IMR-90 (cell line): ENCODE data around the gene SLC22A24. TPM values are rescaled to one million over a fixed set of nuclear protein-coding genes. Genes with fewer than 3 reads are reported as not detected.

Source experiments
- ATAC-seq: fragments of 200-7000 bp; cut with Tn5 transposase; 2 replicates; pipeline ENCODE4 v1.9.1; 2020; ENCODE audit warnings: low read depth, mild to moderate bottlenecking, moderate library complexity
- BruUV-seq: library from RNA; stranded (reverse); fragments of 400-500 nt; replicated peaks from 2 replicates; lab custom pipeline; 2021; lab: Mats Ljungman, UMichigan
- CTCF ChIA-PET: fragments of 300-600 bp; formaldehyde crosslinking; extraction: SDS; loops from one replicate; lab custom pipeline; 2021; ENCODE audit warnings: antibody characterized with exemption; lab: Yijun Ruan, JAX
- POLR2A ChIA-PET: fragments of 300-600 bp; sonication (Branson Sonifier 250); formaldehyde crosslinking; loops from one replicate; lab custom pipeline; 2022; ENCODE audit warnings: antibody characterized with exemption; ENCODE audit not compliant: unreplicated experiment; lab: Charles Lee
- DNase-seq: peaks from one replicate; pipeline ENCODE4 v3.0.0; 2013
- H2AFZ ChIP-seq: replicated peaks from 2 replicates; pipeline ENCODE3; 2013; ENCODE audit warnings: low read length, mild to moderate bottlenecking; ENCODE audit not compliant: poor library complexity
- H2AK5ac ChIP-seq: 2 replicates; pipeline ENCODE4 v1.6.1; 2013; ENCODE audit warnings: low read depth, low read length, inconsistent platforms
- H2AK9ac ChIP-seq: replicated peaks from 2 replicates; pipeline ENCODE3; 2013; ENCODE audit warnings: mild to moderate bottlenecking, low read depth, low read length, moderate library complexity; ENCODE audit not compliant: poor library complexity
- H2BK120ac ChIP-seq: 2 replicates; pipeline ENCODE4 v1.6.1; 2013; ENCODE audit warnings: low read depth, low read length, inconsistent platforms
- H2BK15ac ChIP-seq: 3 replicates; pipeline ENCODE4 v1.6.1; 2013; ENCODE audit warnings: low read depth, low read length, inconsistent platforms
- H2BK20ac ChIP-seq: 2 replicates; pipeline ENCODE4 v1.6.1; 2013; ENCODE audit warnings: low read depth, mild to moderate bottlenecking, inconsistent platforms, low read length, moderate library complexity
- H2BK5ac ChIP-seq: 2 replicates; pipeline ENCODE4 v1.6.1; 2013; ENCODE audit warnings: mild to moderate bottlenecking, low read depth, low read length, inconsistent platforms; ENCODE audit not compliant: poor library complexity, severe bottlenecking
- H3K14ac ChIP-seq: replicated peaks from 2 replicates; pipeline ENCODE4 v1.6.1; 2013; ENCODE audit warnings: low read depth, low read length, inconsistent platforms
- H3K18ac ChIP-seq: 2 replicates; pipeline ENCODE4 v1.6.1; 2013; ENCODE audit warnings: low read depth, low read length, control low read depth
- H3K23ac ChIP-seq: 2 replicates; pipeline ENCODE4 v1.6.1; 2013; ENCODE audit warnings: low read depth, low read length, inconsistent platforms
- H3K27ac ChIP-seq: 2 replicates; pipeline ENCODE4 v1.5.1; 2013; ENCODE audit warnings: mild to moderate bottlenecking, control low read depth, low read length; ENCODE audit not compliant: insufficient read depth
- H3K27me3 ChIP-seq: 2 replicates; pipeline ENCODE4 v1.6.1; 2013; ENCODE audit warnings: low read length; ENCODE audit not compliant: control insufficient read depth, insufficient read depth
- H3K36me3 ChIP-seq: 2 replicates; pipeline ENCODE4 v1.6.1; 2013; ENCODE audit warnings: low read length, mixed read lengths; ENCODE audit not compliant: control insufficient read depth, insufficient read depth
- H3K4ac ChIP-seq: 2 replicates; pipeline ENCODE4 v1.6.1; 2013; ENCODE audit warnings: low read depth, low read length, inconsistent platforms
- H3K4me1 ChIP-seq: 2 replicates; pipeline ENCODE4 v1.6.1; 2013; ENCODE audit warnings: low read length, mixed read lengths; ENCODE audit not compliant: control insufficient read depth, insufficient read depth
- H3K4me2 ChIP-seq: 2 replicates; pipeline ENCODE4 v1.6.1; 2013; ENCODE audit warnings: low read depth, mild to moderate bottlenecking, control low read depth, low read length, moderate library complexity
- H3K4me3 ChIP-seq: 2 replicates; pipeline ENCODE4 v1.5.1; 2013; ENCODE audit warnings: low read depth, mild to moderate bottlenecking, control low read depth, low read length, moderate library complexity; ENCODE audit not compliant: insufficient read depth
- H3K56ac ChIP-seq: 2 replicates; pipeline ENCODE4 v1.6.1; 2013; ENCODE audit warnings: low read length, inconsistent platforms; ENCODE audit not compliant: insufficient read depth; ENCODE audit errors: extremely low read depth
- H3K79me1 ChIP-seq, 2 experiments: 2 replicates each; pipeline ENCODE4 v1.6.1; 2013; ENCODE audit warnings: low read length in 2 of 2, inconsistent platforms in 1 of 2, low read depth in 1 of 2
- H3K9ac ChIP-seq: 2 replicates; pipeline ENCODE4 v1.6.1; 2013; ENCODE audit warnings: low read depth, low read length, control low read depth
- H3K9me1 ChIP-seq: 2 replicates; pipeline ENCODE4 v1.6.1; 2013; ENCODE audit warnings: low read length, inconsistent platforms; ENCODE audit not compliant: insufficient read depth
- H3K9me3 ChIP-seq: 2 replicates; pipeline ENCODE4 v1.6.1; 2013; ENCODE audit warnings: low read length; ENCODE audit not compliant: control insufficient read depth, insufficient read depth
- H4K20me1 ChIP-seq: 2 replicates; pipeline ENCODE4 v1.6.1; 2013; ENCODE audit warnings: low read length, inconsistent platforms; ENCODE audit not compliant: insufficient read depth
- H4K5ac ChIP-seq: 2 replicates; pipeline ENCODE4 v1.6.1; 2013; ENCODE audit warnings: mild to moderate bottlenecking, low read depth, low read length, control low read depth
- H4K8ac ChIP-seq, 2 experiments: 2 replicates each; pipeline ENCODE4 v1.6.1; 2013; ENCODE audit warnings: low read depth in 2 of 2, low read length in 2 of 2, control low read depth in 1 of 2, inconsistent platforms in 1 of 2
- H4K91ac ChIP-seq: 2 replicates; pipeline ENCODE4 v1.6.1; 2013; ENCODE audit warnings: low read depth, low read length, inconsistent platforms; ENCODE audit not compliant: insufficient read depth
- BHLHE40 ChIP-seq: fragments of 150-350 bp; IDR thresholded peaks from 2 replicates; pipeline ENCODE4 v1.6.1; 2016; ENCODE audit warnings: mild to moderate bottlenecking, low read depth, low read length
- CEBPB ChIP-seq: IDR thresholded peaks from 2 replicates; pipeline ENCODE4 v1.6.1; 2012; ENCODE audit warnings: low read depth, low read length, improper control_type of control experiment
- CHD1 ChIP-seq: IDR thresholded peaks from 2 replicates; pipeline ENCODE4 v1.6.1; 2012; ENCODE audit warnings: low read depth, low read length, improper control_type of control experiment
- CTCF ChIP-seq: conservative IDR thresholded peaks from 2 replicates; pipeline ENCODE4 v1.5.1; 2012; ENCODE audit warnings: mild to moderate bottlenecking, low read depth, low read length, improper control_type of control experiment
- ELK1 ChIP-seq: fragments of 150-350 bp; IDR thresholded peaks from 2 replicates; pipeline ENCODE4 v1.6.1; 2016; ENCODE audit warnings: low read depth, mild to moderate bottlenecking, low read length, moderate library complexity, borderline replicate concordance
- FOS ChIP-seq: fragments of 150-350 bp; IDR thresholded peaks from 2 replicates; pipeline ENCODE4 v1.6.1; 2016; ENCODE audit warnings: low read depth, low read length
- MAFK ChIP-seq: IDR thresholded peaks from 2 replicates; pipeline ENCODE4 v1.6.1; 2012; ENCODE audit warnings: low read depth, low read length, improper control_type of control experiment
- MAZ ChIP-seq: IDR thresholded peaks from 2 replicates; pipeline ENCODE4 v1.6.1; 2012; ENCODE audit warnings: low read depth, mild to moderate bottlenecking, low read length, improper control_type of control experiment, moderate library complexity, borderline replicate concordance
- MXI1 ChIP-seq: IDR thresholded peaks from 2 replicates; pipeline ENCODE4 v1.6.1; 2012; ENCODE audit warnings: low read depth, mild to moderate bottlenecking, low read length, moderate library complexity, borderline replicate concordance
- NFE2L2 ChIP-seq: fragments of 150-350 bp; IDR thresholded peaks from 2 replicates; pipeline ENCODE4 v1.6.1; 2016; ENCODE audit warnings: low read depth, mild to moderate bottlenecking, low read length
- POLR2A ChIP-seq: IDR thresholded peaks from 2 replicates; pipeline ENCODE4 v1.6.1; 2012; ENCODE audit warnings: mild to moderate bottlenecking, low read depth, low read length
- RAD21 ChIP-seq: IDR thresholded peaks from 2 replicates; pipeline ENCODE4 v1.6.1; 2012; ENCODE audit warnings: low read length, improper control_type of control experiment
- RCOR1 ChIP-seq: IDR thresholded peaks from 2 replicates; pipeline ENCODE4 v1.6.1; 2012; ENCODE audit warnings: mild to moderate bottlenecking, low read length, improper control_type of control experiment; ENCODE audit not compliant: insufficient replicate concordance
- RFX5 ChIP-seq: IDR thresholded peaks from 2 replicates; pipeline ENCODE4 v1.8.0; 2012; ENCODE audit warnings: low read depth, mild to moderate bottlenecking, low read length, moderate library complexity
- SMC3 ChIP-seq: fragments of 150-350 bp; IDR thresholded peaks from 2 replicates; pipeline ENCODE4 v1.6.1; 2016; ENCODE audit warnings: low read depth, mild to moderate bottlenecking, antibody characterized with exemption, low read length, moderate library complexity
- USF2 ChIP-seq: fragments of 150-350 bp; IDR thresholded peaks from 2 replicates; pipeline ENCODE4 v1.6.1; 2017; ENCODE audit warnings: mild to moderate bottlenecking, antibody characterized with exemption, low read length, low read depth
- WGBS, 2 experiments: methylation state at CpG; one replicate each; pipeline versions ENCODE4 v1.1.5 to v1.1.7; 2013; ENCODE audit warnings: missing lambda C conversion rate in 2 of 2; ENCODE audit not compliant: insufficient read length in 1 of 2; ENCODE audit errors: extremely low coverage in 2 of 2; 5-methylcytosine and 5-hydroxymethylcytosine counted together
- dilution Hi-C: fragments of 300-500 bp; cut with HindIII; formaldehyde crosslinking; loops from one replicate; pipeline ENCODE4 v1.14.3; 2018; ENCODE audit warnings: low sequenced_read_pairs; ENCODE audit not compliant: unreplicated experiment
- in situ Hi-C: fragments of 300-500 bp; cut with MboI; formaldehyde crosslinking; loops from 3 replicates; pipeline ENCODE4 v1.14.3; 2019; ENCODE audit warnings: low sequenced_read_pairs, inconsistent platforms, mixed read lengths
- intact Hi-C: fragments of 100-400 bp; cut with micrococcal nuclease; formaldehyde crosslinking; loops from 2 replicates; pipeline ENCODE4 v1.10.0; 2022
- polyA plus RNA-seq, 3 experiments: library from polyadenylated mRNA; depleted of rRNA; stranded (reverse); fragments of >200 nt; gene quantifications; 2 replicates each; pipeline ENCODE4 v1.2.3, GENCODE V29; 2012; ENCODE audit warnings: low replicate concordance in 1 of 3
- total RNA-seq: library from RNA; depleted of rRNA; stranded (reverse); fragments of >200 nt; gene quantifications from 2 replicates; pipeline ENCODE4 v1.2.3, GENCODE V29; 2012

The SLC22A24 gene
- total and polyA plus RNA-seq, 2 of the 4 experiments (the other 2 are of a cell fraction): not detected

DNA sequence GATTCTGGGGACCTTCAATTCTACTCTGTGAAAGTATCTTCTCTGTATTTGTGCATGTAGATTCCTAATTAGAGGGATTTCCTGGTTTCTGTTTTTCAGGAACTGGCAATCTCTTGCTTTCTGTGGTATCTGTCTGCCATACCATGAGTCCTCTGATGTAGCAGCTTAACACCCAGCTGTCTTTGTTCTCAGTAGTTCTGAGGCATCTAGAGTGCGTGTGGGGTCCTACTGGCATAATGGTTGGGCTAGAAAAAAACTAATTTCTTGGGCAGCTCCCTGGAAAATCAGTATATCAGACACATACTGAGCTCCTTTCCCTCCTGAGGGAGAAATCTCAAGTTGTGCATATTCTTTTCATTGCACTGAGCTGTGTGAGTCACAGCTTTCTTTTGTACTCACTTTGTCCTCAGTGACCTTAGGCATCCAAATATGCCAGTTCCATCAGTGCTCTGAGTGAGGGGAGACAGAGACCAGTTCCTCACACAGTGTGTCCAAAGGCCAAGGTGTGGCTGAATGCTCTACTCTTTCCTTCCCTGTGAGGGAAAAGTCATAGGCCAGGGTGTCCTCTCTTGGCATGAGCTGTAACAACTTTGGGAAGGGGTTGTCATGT is 35.5 kb upstream of the SLC22A24 start:
- no peaks in the 10 kb centered on the region for H3K27me3 ChIP-seq
- in situ Hi-C loops: no loop called here
- H3K9ac ChIP-seq: no peak overlapping the region
- ChIA-PET CTCF (no interaction called here), POLR2A (no interaction called here)
- H3K4me2 ChIP-seq: no peak overlapping the region
- no peak overlapping the region for H2BK120ac ChIP-seq
- no peak overlapping the region for H3K23ac ChIP-seq
- H2BK15ac ChIP-seq: no peak overlapping the region
- no peaks in the 10 kb centered on the region for H3K79me1 ChIP-seq
- H2BK5ac ChIP-seq: no peak overlapping the region
- no peak overlapping the region for H3K14ac ChIP-seq
- H2AK5ac ChIP-seq: no peak overlapping the region
- no peak overlapping the region for H4K8ac ChIP-seq
- DNase-seq: no peak
- no peaks in the 10 kb centered on the region for H3K9me3 ChIP-seq
- no peak overlapping the region for H3K56ac ChIP-seq
- H2BK20ac ChIP-seq: no peak overlapping the region
- dilution Hi-C loops: no loop called here
- no peak overlapping the region for H3K18ac ChIP-seq
- no peak overlapping the region for H3K4ac ChIP-seq
- no peak for ATAC-seq
- BruUV-seq: no TSS peak
- H3K36me3 ChIP-seq: no peaks in the 10 kb centered on the region
- H3K27ac ChIP-seq: no peak overlapping the region
- H2AK9ac ChIP-seq: no peak overlapping the region
- no peak overlapping the region for H4K91ac ChIP-seq
- intact Hi-C loops: no loop called here
- H2AFZ ChIP-seq: no peak overlapping the region
- H4K20me1 ChIP-seq: no peaks in the 10 kb centered on the region
- no peak overlapping the region for H4K5ac ChIP-seq
- no peaks in the 10 kb centered on the region for H3K4me1 ChIP-seq
- H3K9me1 ChIP-seq: no peaks in the 10 kb centered on the region
- no peak overlapping the region for H3K4me3 ChIP-seq
- TF ChIP-seq ELK1: no peak
- no peak for TF ChIP-seq RAD21
- no peak for TF ChIP-seq BHLHE40
- no peak for TF ChIP-seq FOS
- no peak for TF ChIP-seq USF2
- TF ChIP-seq RCOR1: no peak
- TF ChIP-seq CTCF: no peak
- no peak for TF ChIP-seq NFE2L2
- TF ChIP-seq SMC3: no peak
- TF ChIP-seq MAZ: no peak
- TF ChIP-seq RFX5: no peak
- no peak for TF ChIP-seq CHD1
- TF ChIP-seq MXI1: no peak
- TF ChIP-seq CEBPB: no peak
- TF ChIP-seq MAFK: no peak
- no peak for TF ChIP-seq POLR2A
- no CpG with 5 or more reads among the region's 1 CpG for WGBS, 2 experiments
